ENCODE data around the gene TGFB3.

DNA sequence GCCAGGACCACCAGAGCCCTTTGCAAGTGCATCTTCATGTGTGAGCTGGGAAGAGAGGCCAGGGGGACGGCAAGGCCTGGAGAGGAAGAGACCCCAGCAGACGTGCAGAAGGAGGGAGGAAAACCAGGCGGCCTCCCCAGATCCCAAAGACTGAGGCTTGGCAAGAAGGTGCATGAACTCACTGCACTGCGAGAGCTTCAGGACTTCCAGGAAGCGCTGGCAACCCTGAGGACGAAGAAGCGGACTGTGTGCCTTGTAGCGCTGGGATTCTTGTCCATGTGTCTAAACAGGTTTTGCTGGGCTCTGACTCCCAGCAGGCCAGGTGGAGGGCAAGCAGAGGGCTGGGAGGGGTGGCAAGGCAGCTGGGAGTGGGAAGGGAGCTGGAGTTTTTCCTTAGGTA is 939 bp downstream of the TGFB3 start:
- TF ChIP-seq EP300 (conservative IDR thresholded peaks at IDR 0.05; ENCODE audit: poor library complexity, severe bottlenecking) (no peak), MXI1 (conservative IDR thresholded peaks at IDR 0.05; ENCODE audit: poor library complexity, severe bottlenecking) (no peak)
- TF ChIP-seq, protein P1, sequence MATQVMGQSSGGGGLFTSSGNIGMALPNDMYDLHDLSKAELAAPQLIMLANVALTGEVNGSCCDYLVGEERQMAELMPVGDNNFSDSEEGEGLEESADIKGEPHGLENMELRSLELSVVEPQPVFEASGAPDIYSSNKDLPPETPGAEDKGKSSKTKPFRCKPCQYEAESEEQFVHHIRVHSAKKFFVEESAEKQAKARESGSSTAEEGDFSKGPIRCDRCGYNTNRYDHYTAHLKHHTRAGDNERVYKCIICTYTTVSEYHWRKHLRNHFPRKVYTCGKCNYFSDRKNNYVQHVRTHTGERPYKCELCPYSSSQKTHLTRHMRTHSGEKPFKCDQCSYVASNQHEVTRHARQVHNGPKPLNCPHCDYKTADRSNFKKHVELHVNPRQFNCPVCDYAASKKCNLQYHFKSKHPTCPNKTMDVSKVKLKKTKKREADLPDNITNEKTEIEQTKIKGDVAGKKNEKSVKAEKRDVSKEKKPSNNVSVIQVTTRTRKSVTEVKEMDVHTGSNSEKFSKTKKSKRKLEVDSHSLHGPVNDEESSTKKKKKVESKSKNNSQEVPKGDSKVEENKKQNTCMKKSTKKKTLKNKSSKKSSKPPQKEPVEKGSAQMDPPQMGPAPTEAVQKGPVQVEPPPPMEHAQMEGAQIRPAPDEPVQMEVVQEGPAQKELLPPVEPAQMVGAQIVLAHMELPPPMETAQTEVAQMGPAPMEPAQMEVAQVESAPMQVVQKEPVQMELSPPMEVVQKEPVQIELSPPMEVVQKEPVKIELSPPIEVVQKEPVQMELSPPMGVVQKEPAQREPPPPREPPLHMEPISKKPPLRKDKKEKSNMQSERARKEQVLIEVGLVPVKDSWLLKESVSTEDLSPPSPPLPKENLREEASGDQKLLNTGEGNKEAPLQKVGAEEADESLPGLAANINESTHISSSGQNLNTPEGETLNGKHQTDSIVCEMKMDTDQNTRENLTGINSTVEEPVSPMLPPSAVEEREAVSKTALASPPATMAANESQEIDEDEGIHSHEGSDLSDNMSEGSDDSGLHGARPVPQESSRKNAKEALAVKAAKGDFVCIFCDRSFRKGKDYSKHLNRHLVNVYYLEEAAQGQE (IDR thresholded peaks at IDR 0.05; ENCODE audit: borderline replicate concordance) = no peak
